Measurements from ENCODE around the gene SCRG1.

Gene SCRG1

GRCh38 chr4:173411106-173411693, 12.3 kb upstream of the SCRG1 start:
- no peak for DNase-seq (ENCODE audit: low spot score)

- no peak for DNase-seq (ENCODE audit: low spot score)
Observed at GRCh38 chr4:173410079-173410478, 11.2 kb upstream of the SCRG1 start.

GRCh38 chr4:173405840-173406606, 7.1 kb upstream of the SCRG1 start:
- DNase-seq (ENCODE audit: low spot score) = no peak

GRCh38 chr4:173404296-173404865, 5.5 kb upstream of the SCRG1 start:
- no peak for DNase-seq (ENCODE audit: low spot score)

GRCh38 chr4:173403051-173403450, 4.1 kb upstream of the SCRG1 start:
- no peak for DNase-seq (ENCODE audit: low spot score)

- no peak for DNase-seq (ENCODE audit: low spot score)
Observed at GRCh38 chr4:173401063-173401462, 2.1 kb upstream of the SCRG1 start.

- DNase-seq (ENCODE audit: low spot score) = no peak
Observed at GRCh38 chr4:173398220-173398619, 696 bp downstream of the SCRG1 start.

GRCh38 chr4:173397604-173398003, 1.3 kb downstream of the SCRG1 start:
- no peak for DNase-seq (ENCODE audit: low spot score)

GRCh38 chr4:173391701-173392100, 7.2 kb downstream of the SCRG1 start:
- no peak for DNase-seq (ENCODE audit: low spot score)

GRCh38 chr4:173386751-173387150, 12.2 kb downstream of the SCRG1 start:
- peak; percentile 3 for DNase-seq (ENCODE audit: low spot score)

- DNase-seq (ENCODE audit: low spot score) = no peak
Observed at GRCh38 chr4:173382349-173382748, 16.6 kb downstream of the SCRG1 start.

GRCh38 chr4:173381610-173382009, 17.3 kb downstream of the SCRG1 start:
- DNase-seq (ENCODE audit: low spot score) = no peak

- no peak for DNase-seq (ENCODE audit: low spot score)
Observed at GRCh38 chr4:173380987-173381386, 17.9 kb downstream of the SCRG1 start.

GRCh38 chr4:173379929-173380328, 19.0 kb downstream of the SCRG1 start:
- no peak for DNase-seq (ENCODE audit: low spot score)

GRCh38 chr4:173374588-173374987, 24.3 kb downstream of the SCRG1 start:
- DNase-seq (ENCODE audit: low spot score) = no peak

- peak; percentile 49 for DNase-seq (ENCODE audit: low spot score)
Observed at GRCh38 chr4:173371292-173372192, 27.4 kb downstream of the SCRG1 start.

GRCh38 chr4:173370477-173371291, 28.2 kb downstream of the SCRG1 start, which contains the start of gene SAP30:
Gene SAP30 (plus strand): TSS chr4:173370954. CDS start chr4:173371183, 229 bp downstream.
- DNase-seq (ENCODE audit: low spot score) = peak; percentile 96

- DNase-seq (ENCODE audit: low spot score) = no peak
Observed at GRCh38 chr4:173370130-173370476, 28.8 kb downstream of the SCRG1 start.

GRCh38 chr4:173367946-173368345, 31.0 kb downstream of the SCRG1 start:
- no peak for DNase-seq (ENCODE audit: low spot score)

GRCh38 chr4:173367285-173367684, 31.6 kb downstream of the SCRG1 start:
- no peak for DNase-seq (ENCODE audit: low spot score)

GRCh38 chr4:173365359-173365996, 33.4 kb downstream of the SCRG1 start:
- DNase-seq (ENCODE audit: low spot score) = no peak
